ENCODE measurements around the gene LPCAT4.

Gene LPCAT4

GRCh38 chr15:34336231-34336990, 30.6 kb downstream of the LPCAT4 start:
- DNase-seq = peak; percentile 23

- DNase-seq = peak; percentile 52
Observed at GRCh38 chr15:34335176-34336032, 31.6 kb downstream of the LPCAT4 start.

GRCh38 chr15:34334672-34335071, 32.3 kb downstream of the LPCAT4 start:
- DNase-seq = no peak

- no peak for DNase-seq
Observed at GRCh38 chr15:34332553-34333120, 34.4 kb downstream of the LPCAT4 start.

- peak; percentile 64 for DNase-seq
Observed at GRCh38 chr15:34331809-34332208, 35.2 kb downstream of the LPCAT4 start.

GRCh38 chr15:34330279-34330678, 36.7 kb downstream of the LPCAT4 start:
- DNase-seq = no peak

- DNase-seq = no peak
Observed at GRCh38 chr15:34329006-34329405, 38.0 kb downstream of the LPCAT4 start.

- DNase-seq = peak; percentile 21
Observed at GRCh38 chr15:34327906-34328305, 39.1 kb downstream of the LPCAT4 start.

GRCh38 chr15:34325368-34325767, 41.6 kb downstream of the LPCAT4 start:
- DNase-seq = no peak

GRCh38 chr15:34324933-34325332, 42.1 kb downstream of the LPCAT4 start:
- DNase-seq = no peak

GRCh38 chr15:34323217-34323616, 43.8 kb downstream of the LPCAT4 start:
- DNase-seq = no peak

- peak; percentile 44 for DNase-seq
Observed at GRCh38 chr15:34318277-34319079, 48.5 kb downstream of the LPCAT4 start.

- no peak for DNase-seq
Observed at GRCh38 chr15:34314491-34315490, 52.2 kb downstream of the LPCAT4 start.

GRCh38 chr15:34311563-34311962, 55.4 kb downstream of the LPCAT4 start:
- DNase-seq = no peak

All from CD4-positive, alpha-beta T cell treated with Interleukin-17A for 1 hour (primary cell).